Stimulated activated CD4-positive, alpha-beta T cell treated with anti-CD3 and anti-CD28 coated beads, Interleukin-1b, Interleukin-23, amount 100 ng/mL, for 24 hours (primary cell): ENCODE data around the gene BTBD2.
A peak's percentile ranks its signal among the peaks of the same experiment; 100 is the strongest.
"Not testable (repeated sequence)": the region's sequence is repeated elsewhere in the genome, so short reads cannot be mapped to it uniquely, and the experiment has no call there.

Experiments used
- DNase-seq, 4 experiments: peaks; one replicate each; pipeline ENCODE4 v3.0.0-alpha.2; 2020; ENCODE audit warnings: low read depth in 4 of 4, low spot score in 1 of 4

The BTBD2 gene

DNA sequence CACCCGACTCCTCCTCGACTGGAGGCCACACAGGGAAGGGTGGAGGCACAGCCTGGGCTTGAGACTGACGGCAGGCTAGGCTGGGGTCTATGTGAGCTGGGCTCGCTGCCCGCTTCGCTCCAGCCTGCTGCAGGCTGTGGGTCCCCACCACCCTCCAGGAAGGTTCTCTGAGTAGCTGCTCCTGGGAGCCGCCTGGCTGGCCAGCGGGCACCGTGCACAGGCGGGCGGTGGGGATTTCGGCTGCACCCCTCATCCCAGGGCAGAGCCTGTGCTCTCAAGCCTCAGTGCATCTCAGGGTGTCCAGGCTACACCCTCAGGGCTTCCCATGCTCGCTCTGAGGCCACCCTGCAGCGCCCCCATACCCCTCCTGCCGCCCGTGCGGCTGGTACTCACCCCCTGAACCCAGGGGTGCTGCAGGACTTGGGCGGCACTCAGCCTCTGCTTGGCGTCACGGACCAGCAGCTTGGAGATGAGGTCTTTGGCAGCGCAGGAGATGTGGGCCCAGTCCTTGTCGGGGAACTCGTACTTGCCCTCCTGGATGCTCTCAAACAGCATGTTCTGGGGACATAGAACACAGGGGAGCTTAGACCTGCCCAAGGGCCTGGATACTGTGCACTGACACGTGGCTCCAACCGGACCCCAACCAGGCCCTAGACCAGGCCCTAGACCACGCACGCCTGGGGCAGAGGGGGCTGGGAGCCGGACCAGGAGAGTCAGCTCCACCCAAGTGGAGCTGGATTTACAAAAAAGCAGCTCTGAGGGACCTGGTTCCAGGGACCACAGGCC is 25.3 kb upstream of the BTBD2 start:
- DNase-seq: no peak

DNA sequence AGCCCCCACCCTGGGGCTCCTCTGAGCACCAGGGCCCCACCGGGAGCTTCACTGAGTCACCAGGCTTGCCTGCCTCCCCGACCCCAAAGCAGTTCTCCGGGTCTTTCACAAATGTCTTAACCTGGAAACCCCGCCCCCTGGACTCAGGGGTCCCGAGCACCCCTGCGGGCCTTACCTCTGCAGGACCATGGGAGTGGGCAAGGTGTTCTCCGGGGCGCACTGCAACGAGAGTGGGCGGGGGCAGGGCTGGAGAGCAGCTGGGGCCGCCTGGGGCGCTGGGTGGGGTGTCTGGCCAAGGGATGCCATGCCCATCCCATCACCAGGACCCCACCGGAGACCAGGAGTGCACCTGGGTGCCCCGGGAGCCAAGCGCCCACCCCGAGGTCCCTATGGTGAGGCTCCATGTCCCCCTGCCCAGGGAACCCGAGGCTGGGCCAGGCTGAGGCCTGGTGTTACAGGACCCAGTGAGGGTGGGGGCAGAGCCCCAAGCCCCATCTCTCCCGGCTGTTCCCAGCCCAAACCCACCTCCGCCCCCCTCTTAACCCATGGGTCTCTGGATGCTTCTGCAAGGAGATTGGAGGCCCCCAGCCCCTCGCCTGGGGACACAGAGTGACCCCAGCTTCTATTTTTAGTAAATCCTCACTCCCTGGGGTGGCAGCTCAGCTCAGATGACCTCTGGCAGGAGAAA is 24.6 kb upstream of the BTBD2 start:
- DNase-seq: no peak

GRCh38 chr19:2039089-2039958 is 23.8 kb upstream of the BTBD2 start:
- DNase-seq: no peak

DNA sequence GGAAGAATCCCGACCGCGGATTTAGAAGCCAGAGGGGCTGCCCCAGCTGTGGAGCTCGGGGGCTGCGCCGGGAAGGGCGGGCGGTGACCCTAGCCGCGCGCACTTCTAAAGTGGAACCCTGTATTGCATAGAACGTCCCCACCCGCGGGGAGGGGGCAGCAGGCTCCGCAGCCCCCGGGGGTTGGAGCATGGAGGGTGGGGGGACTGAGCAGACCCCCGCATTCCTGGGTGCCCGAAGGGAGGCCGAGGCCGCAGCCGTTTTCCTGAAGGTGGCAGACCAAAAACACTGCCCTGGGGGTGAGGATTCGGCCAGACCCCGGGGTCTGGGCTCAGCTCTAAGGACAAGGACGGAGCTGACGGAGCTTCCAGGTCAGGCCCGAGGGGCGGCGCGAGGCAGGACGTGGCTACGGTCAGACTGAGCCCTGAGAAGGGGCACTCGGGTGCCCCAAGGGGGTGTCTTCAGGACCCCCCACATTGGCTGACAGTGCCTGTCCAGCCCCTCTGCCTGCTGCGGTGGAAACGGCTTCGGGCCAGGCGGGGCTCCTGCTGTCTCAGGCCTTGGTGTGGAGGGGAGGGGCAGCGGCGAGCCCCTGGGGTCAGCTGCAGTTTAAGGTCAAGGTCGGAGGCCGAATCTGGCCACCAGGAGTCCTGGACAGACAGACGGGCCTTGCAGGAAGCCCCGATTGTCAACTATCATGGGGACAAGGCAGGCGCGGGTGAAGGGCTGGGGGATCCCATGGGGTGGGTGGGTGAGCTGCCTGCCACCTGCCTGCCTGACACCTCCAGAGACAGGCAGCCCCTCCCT is 23.0 kb upstream of the BTBD2 start:
- no peak for DNase-seq

GRCh38 chr19:2037651-2038255 is 22.2 kb upstream of the BTBD2 start:
- no peak for DNase-seq

DNA sequence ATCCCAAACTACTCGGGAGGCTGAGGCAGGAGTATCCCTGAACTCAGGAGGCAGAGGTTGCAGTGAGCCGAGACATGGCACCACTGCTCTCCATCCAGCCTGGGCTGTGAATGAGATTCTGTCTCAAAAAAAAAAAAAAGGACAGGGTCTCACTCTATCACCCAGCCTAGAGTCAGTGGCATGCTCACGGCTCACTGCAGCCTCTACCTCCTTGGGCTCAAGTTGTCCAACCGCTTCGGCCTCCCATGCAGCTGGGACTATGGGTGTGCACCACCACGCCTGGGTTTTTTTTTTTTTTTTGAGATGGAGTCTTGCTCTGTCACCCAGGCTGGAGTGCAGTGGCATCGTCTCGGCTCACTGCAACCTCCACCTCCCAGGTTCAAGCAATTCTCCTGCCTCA is 20.9 kb upstream of the BTBD2 start:
- DNase-seq: no peak

- DNase-seq: no peak
These were observed 20.1 kb upstream of the BTBD2 start for GRCh38 chr19:2035590-2035991.

GRCh38 chr19:2034729-2035589 is 19.4 kb upstream of the BTBD2 start:
- DNase-seq: peak in 3 of 4 experiments; percentile 52 to 57 (median 53)

DNA sequence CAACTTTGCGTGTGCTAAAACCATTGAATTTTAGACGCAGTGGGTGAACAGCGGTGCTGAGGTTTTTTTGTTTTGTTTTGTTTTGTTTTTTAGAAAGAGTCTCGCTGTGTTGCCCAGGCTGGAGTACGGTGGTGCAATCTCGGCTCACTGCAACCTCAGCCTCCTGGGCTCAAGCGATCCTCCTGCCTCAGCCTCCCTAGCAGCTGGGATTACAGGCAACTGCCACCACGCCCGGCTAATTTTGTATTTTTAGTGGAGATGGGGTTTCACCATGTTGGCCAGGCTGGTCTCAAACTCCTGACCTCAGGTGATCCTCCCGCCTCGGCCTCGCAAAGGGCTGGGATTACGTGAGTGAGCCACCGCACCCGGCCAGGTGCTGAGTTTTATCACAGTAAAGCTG is 18.7 kb upstream of the BTBD2 start:
- not testable (repeated sequence) for DNase-seq

DNA sequence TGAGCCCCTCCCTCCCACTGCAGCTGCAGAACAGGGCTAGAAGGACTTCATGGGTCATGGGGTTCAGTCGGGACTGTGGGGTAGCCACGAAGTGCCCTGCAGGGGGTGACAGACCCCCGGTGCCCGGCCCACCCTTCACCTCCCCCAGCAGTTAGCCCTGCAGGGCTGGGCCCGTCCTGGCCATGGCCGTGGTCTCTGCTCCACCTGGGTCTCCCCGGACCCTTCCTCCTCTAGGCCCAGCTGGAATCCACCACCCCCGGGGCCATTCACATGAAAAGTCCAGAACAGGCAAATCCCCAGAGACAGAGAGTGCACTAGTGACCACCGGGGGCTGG is 18.3 kb upstream of the BTBD2 start:
- no peak for DNase-seq

- DNase-seq: no peak
These were observed 17.8 kb upstream of the BTBD2 start for GRCh38 chr19:2033115-2033824.

GRCh38 chr19:2032296-2032941 is 16.9 kb upstream of the BTBD2 start:
- no peak for DNase-seq

DNA sequence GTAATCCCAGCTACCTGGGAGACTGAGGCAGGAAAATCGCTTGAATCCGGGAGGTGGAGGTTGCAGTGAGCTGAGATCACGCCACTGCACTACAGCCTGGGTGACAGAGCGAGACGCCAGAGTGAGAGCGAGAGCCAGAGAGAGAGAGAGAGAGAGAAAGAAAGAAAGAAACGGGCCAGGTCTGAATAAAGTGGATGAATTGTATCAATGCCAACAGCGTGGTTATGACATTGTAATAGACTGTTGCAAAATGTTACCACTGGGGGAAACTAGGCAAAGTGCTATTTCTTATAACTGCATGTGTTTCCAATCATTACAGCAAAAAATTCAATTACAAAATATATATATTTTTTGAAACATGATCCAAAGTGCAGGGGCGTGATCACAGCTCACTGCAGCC is 11.8 kb upstream of the BTBD2 start:
- DNase-seq: no peak

DNA sequence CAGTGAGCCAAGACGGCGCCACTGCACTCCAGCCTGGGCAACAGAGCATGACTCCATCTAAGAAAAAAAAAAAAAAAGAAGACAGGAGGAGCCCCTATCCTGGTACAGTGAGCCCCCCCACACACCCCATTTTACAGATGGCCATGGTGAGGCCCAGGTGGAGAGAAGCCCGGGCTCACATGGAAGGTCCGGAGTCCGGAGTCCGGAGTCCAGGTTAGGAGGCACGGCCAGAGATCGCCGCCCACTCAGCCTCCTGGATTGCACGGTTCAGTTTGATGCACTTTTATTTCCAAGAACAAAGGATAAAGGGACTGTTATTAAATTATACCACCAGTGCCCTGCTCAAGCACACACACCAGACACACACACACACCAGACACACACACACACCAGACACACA is 11.3 kb upstream of the BTBD2 start:
- DNase-seq: no peak

- no peak for DNase-seq
These were observed 6.8 kb upstream of the BTBD2 start for GRCh38 chr19:2022289-2022688.

GRCh38 chr19:2021453-2022140 is 6.1 kb upstream of the BTBD2 start:
- DNase-seq: no peak

GRCh38 chr19:2018752-2019151 is 3.2 kb upstream of the BTBD2 start:
- DNase-seq: no peak
